Inflammatory macrophage (primary cell): ENCODE measurements around the gene LAMP2.
"Not testable (repeated sequence)": the region's sequence is repeated elsewhere in the genome, so short reads cannot be mapped to it uniquely, and the experiment has no call there.

Experiments used
- DNase-seq, 2 donors: peaks; one replicate each; pipeline ENCODE4 v3.0.0-alpha.2; 2020 to 2022
- total RNA-seq, 18 experiments: gene quantifications; one replicate each; lab custom pipeline; 2026; ENCODE audit warnings: mixed read lengths in 6 of 18, inconsistent platforms in 2 of 18; lab: John Stamatoyannopoulos, UW

LAMP2 gene
- total RNA-seq = 338 to 696 (median 503) reads per million in 18 experiments

DNA sequence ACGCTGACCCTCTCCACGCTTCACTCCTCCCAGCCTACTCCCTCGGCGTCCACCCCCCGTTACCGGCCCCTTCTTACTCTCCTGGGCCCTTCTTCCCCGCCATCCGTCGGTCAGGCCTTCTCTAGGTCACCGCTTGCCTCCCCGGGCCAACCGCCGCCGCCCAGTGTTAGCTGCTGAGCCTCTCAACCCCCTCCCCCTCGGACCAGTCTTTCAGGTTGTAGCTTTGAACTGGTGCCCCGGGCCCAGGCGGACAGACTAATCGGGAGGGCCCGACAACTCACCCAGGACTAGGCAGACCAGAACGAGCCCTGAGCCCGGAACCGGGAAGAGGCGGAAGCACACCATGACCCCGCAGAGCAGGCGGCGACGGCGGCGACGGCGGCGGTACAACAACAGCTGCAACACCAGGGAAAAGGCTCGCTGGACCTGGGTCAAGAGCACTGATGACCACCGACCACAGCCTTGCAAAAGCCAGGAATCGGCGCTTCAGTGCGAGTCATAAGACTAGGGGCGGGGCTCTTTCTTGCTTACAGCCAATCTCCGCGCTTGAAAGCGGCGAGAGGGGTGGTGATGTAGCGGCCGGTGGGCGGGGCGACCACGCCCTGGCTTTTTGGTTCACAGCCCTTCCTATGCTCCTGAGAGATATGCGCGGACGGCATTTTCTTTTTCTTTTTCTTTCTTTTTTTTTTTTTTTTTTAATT is at the start of gene LAMP2:
Gene LAMP2, minus strand, starts transcription at position 472 of the 701 bp plus-strand sequence. Its CDS starts 127 bp downstream, at position 345.
- DNase-seq = peak; percentile 88 to 90

DNA sequence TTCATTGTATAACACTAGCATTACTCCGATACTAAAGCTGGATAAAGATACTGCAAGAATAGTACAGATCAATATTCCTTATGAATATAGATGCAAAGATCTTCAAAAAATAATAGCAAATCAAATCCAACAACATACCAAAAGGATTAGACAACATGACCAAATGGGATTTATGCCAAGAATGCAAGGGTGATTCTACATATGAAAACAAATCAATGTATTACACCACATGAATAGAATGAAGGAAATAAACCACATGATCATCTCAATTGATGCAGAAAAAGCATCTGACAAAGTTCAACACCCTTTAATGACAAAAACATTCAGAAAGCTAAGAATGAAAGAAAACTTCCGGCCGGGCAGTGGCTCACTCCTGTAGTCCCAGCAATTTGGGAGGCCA is 48.8 kb upstream of the LAMP2 start:
- DNase-seq = no peak

DNA sequence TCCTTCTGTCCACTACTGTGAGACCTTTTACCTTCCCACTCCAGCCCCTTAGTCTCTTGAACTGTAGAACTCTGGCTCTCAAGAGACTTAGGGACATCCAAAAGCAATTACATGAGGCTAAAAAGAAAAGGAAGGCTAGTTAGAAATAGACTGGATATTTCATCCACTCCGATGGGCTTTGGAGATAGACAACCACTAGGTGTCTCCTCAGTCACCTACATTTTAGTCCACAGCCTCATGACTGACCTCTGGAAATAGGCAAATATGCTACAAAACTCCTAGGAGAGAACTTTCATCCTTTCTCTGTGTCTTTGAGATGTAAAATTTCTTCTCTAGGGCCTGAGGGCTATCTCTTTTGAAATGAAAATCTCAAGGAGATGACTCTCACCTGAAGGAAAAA is 45.1 kb upstream of the LAMP2 start:
- no peak for DNase-seq

DNA sequence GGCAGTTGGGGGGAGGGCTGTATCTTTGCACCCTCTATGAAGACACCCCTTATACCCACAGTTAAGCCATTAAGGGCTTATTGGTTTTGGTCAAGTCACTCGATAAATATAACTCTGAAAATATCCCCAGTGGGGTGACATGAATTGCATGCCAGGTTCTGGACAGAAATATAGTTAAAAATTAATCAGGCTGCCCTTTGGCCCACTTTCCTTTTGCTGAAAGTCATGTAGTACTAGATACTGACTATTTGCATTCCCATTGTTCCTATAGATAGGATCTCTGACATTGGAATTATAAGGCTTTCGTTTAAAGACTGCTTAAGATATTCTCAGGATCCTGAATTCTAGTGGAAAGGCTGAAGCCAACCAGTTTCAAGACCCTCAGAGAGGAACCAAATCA is 43.5 kb upstream of the LAMP2 start:
- no peak for DNase-seq

DNA sequence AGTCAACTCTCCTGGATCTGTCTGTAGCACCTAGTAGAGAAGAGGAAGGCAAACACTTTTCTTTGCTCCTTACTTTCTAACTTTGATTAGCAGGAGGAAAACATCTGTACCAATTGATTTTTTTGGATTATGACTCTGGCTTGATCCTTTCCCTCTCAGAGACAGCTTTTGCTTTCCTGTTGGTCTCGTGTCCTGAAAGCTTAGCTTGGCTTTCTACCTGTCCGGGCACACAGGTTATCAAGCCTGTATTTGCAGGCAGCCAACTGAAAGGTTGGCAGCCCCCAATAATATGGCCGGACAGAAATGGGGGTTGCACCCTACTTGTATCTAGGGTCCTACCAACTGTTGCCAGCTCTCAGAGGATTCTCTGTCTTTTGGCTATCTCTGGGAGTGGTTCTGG is 43.1 kb upstream of the LAMP2 start:
- DNase-seq = no peak

DNA sequence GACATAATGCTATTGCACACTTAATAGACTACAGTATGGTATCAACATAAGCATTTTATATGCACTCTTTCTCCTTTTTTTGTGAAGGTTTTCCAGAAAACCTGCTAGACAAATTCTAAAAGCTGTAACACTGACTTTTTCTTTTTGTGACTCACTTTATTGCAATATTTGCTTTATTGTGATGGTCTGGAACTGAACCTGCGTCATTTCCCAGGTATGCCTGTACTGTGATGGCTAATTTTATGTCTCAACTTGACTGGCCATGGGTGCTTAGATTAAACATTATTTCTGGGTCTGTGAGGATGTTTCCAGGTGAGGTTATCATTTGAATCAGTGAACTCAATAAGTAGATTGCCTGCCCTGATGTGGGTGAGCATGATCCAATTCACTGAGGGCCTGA is 35.5 kb upstream of the LAMP2 start:
- DNase-seq = no peak

DNA sequence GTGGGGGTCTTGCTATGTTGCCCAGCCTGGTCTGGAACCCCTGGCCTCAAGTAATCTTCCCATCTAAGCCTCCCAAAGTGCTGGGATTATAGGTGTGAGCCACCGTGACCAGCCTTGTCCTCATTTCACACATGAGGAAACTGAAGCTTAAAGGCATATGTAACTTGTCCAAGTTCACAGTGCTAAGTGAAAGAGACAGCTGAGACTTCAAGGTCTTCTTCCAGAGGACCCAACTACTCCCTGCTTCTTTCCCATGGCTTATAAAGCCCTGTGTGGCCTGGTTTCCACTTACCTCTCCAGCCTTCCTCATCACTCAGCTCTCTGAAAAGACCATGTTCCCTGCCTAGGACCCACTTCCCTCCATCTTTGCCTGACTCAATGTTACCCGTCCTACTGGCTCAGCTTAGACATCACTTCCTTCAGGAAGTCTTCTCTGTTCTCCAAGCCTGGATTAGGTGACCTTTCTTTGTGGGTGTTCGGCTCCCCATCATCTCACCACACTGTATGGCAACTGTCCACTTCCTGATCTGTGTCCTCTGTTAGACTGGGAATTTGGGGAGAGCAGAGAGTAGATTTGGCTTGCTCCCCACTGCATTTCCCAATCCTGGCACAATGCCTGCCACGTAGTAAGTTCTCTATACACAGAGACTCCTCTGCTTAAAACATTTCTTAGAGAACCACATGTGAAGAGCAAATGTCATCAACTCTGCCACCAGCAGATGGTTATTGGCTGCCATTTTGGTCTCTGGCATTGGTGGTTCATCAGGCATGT is 30.4 kb upstream of the LAMP2 start:
- no peak for DNase-seq

DNA sequence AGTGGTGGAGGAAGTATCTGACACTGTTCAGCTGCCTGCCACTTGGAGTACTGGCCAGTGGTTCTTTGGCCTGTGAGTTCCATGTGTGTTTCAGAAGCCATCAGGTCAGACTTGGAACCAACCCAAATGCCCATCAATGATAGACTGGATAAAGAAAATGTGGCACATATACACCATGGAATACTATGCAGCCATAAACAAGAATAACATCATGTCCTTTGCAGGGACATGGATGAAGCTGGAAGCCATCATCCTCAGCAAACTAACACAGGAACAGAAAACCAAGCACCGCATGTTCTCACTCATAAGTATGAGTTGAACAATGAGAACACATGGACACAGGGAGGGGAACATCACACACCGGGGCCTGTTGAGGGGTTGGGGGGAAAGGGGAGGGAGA is 21.0 kb upstream of the LAMP2 start:
- DNase-seq = not testable (repeated sequence)

DNA sequence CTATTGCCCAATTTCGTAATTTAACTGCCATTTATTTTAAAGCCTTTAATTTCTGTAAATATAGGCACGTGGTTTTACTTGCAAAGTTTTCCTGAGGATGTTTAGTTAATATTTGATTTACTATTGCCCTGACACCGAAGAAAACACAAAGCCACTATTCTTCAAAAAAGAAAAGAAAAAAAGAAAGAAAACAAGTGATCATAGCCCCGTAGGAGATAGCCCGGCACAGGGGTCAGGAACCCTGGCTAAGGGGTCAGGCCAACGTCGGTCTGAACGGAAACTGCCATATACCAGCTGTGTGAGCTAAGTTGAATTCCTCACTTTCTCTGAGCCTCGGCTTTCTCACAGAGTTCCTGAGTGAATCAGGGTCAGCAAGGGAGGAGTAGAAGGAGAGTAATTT is 17.7 kb upstream of the LAMP2 start:
- DNase-seq = no peak

DNA sequence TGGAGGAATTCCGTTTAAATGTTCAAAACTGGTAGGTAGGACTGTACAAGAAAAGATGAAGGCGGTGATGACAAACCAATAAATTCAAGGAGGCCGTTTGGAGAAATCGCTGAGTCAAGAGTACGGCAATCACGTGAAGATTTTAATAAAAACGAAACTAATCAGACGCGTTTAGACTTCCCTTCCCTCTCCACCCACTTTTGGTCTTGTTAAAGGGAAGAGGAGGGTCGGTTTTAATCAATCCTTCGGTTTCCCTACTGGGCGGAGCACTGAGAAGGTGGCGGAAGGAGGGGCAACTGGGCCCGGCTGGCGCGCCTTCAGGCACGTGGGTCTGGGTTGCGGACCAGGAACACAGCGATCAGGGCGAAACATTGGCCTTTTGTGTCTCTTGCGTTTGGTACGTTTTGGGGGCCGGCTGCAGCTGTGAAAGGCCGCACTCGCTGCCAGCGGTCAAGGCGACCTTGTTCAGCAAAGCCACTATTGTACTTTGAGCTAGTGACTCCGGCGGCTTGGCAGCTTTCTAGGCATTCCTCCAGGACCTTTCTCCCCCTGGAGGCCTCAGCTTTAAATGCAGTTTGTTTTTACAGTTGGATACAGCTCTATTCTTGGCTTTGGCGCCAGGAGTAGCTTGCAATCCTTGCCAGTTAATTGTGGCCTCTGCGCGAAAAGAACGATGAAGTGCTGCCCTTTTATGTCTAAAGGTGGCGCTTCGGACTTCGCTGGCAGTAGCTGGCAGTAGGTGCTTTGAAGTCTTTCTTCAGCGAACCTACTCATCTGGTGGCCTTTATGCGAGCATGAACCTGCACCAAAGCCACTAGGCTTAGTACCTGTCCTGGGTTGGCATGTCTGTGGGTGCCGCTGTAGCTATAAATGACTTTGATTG is 16.8 kb upstream of the LAMP2 start:
- peak; percentile 85 to 88 for DNase-seq

DNA sequence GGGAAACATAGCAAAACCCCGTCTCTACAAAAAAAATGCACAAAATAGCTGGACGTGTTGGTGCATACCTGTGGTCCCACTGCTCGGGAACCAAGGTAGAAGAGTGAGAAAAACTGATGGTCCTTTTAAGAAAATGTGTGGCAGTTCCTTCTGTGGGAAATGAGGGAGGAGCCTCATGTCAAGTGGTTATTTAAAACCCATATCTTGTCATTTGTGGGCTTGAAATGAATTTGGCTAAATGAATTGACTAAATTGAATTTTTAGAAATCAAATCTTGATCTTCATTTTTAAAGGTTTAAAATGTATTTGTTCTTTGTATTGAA is 16.2 kb upstream of the LAMP2 start:
- no peak for DNase-seq

DNA sequence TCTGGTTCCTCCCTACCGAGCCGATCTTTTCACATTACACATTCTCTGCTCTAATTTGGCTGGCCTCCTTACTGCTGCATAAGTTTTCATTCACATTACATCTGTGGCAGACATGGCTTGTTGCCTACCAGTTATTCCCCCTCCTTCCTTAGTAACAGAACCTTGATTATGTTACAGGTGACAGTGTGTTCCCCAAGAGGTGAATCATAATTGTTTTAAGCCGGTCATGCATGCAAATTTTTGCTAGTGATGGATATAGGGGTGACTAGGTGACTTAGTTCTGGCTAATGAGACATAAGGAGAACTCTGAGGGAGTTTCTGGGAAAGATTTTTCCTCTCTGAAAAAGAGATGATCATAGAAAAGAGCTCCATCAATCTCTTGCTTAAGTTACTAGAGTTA is 8.4 kb upstream of the LAMP2 start:
- no peak for DNase-seq

DNA sequence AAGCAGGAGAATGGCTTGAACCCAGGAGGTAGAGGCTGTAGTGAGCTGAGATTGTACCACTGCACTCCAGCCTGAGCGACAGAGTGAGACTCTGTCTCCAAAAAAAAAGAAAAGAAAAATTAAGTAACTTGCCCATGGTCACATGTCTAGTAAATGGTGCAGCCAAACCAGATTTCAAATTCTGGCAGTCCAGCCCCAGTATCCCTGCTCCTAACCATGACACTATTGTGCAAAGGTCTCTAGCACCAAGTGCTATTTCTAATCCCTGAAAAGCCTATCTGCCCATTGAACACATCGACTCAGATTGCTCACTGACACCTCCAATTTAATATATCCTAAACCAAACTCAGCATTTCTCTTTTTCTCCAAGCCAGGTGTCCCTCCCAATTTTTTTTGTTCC is 7.6 kb upstream of the LAMP2 start:
- DNase-seq = no peak

DNA sequence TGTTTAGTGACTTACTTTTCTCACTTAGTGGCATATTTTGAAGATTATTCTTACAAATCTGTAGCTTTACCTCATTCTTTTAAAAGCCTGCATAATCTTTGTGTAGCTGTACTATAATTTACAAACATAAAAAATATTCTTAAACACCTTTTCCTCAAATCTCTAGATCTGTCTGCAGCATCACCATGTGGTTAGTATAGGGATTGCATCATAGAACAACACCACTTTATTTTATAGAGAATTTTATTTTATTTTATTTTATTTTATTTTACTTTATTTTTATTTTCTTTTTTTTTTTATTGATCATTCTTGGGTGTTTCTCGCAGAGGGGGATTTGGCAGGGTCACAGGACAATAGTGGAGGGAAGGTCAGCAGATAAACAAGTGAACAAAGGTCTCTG is 6.4 kb upstream of the LAMP2 start:
- DNase-seq = not testable (repeated sequence)

DNA sequence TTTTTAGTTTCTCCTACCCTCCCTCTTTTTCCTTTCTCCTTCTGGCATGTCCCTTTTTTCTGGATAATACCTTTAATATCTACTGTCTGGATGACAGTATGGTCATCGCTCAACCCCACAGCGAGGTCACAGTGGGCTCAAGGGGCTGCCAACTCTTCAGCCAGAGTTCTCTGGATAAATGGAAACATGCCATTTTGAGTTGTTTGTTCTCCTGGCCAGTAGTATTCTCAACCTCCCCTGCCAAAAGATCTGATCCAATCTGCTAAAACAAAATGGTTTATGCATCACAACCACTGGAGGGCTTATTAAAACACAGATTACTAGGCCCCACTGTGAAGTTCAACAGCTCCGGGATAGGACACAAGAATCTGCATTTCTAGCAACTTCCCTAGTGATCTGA is 5.0 kb upstream of the LAMP2 start:
- DNase-seq = no peak

DNA sequence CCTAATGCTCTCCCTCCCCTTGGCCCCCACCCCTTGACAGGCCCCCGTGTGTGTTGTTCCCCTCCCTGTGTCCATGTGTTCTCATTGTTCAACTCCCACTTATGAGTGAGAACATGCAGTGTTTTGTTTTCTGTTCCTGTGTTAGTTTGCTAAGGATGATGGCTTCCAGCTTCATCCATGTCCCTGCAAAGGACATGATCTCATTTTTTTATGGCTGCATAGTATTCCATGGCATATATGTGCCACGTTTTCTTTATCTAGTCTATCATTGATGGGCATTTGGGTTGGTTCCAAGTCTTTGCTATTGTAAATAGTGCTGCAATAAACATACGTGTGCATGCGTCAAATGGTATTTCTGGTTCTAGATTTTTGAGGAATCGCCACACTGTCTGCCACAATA is 561 bp upstream of the LAMP2 start:
- DNase-seq = not testable (repeated sequence)

DNA sequence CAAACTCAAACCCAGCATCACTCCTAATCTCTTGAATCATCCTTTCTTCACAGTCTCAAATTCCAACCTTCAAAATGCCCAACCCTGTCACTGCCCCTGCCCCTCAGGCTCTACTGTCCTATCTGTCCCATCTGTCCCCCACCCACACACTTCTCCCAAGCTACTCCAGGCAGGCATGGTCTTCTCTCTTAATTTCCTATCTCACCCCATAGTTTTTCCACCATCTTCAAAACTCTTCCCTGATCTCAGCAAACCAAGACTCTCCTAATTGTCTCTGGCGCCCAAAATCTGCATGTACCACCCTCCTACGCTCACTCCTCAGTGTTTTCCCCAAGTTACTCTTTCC is 644 bp downstream of the LAMP2 start:
- DNase-seq = no peak

DNA sequence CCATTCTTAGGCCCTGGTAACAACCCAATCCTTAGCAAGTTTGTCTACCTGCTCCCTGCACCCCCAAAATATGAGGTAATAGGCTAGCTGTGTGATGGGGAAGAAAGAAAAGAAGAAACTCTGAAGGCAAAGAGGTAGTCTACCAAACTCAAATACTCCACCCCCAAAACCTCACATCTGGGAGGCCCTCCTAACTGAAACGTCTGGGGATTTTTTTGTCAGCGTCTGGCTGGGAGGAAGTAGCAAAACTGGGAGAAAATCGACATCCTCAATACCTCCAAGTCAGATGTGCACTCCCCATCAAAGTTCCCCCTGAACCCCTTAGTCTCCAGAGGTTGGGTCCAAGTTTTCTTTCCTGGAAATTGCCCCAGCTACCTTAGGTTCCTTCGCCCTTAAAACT is 1.0 kb downstream of the LAMP2 start:
- peak in 1 of 2 donors; percentile 9 for DNase-seq

DNA sequence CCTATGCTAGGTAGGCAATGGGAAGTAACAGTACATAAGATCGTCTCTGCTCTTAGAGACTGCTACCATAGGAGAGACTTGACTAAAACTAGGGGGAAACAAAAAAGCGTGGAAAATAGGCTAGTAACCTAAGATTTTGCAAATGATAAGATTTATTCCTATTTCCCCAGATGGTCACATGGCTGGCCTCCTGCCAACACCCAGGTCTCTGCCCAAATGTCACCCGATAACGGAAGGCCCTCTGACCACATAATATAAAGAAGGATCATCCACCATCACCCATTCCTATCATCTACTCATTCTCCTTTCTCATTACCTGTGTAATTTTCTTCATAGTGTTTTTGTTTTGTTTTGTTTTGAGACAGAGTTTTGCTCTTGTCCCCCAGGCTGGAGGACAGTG is 4.7 kb downstream of the LAMP2 start:
- peak in 1 of 2 donors; percentile 13 for DNase-seq

DNA sequence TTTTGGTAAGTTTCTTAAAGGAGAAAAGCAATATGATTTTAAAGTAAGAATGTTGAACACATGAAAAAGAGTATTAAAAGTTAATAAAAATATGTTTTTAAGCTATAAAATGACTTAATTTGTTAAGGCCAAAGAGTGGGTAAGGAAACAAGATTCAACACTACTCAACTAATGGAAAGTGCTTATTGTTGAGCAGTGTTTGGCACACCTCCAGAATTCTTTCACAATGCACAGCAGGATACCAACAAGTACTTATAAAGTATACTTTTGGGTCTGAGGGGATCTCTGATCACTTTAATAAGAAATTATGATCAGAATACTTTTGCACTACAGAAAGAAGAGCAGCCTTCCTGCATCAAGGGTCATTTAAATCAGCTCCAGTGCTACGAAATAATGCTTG is 5.9 kb downstream of the LAMP2 start:
- peak; percentile 24 to 45 for DNase-seq

DNA sequence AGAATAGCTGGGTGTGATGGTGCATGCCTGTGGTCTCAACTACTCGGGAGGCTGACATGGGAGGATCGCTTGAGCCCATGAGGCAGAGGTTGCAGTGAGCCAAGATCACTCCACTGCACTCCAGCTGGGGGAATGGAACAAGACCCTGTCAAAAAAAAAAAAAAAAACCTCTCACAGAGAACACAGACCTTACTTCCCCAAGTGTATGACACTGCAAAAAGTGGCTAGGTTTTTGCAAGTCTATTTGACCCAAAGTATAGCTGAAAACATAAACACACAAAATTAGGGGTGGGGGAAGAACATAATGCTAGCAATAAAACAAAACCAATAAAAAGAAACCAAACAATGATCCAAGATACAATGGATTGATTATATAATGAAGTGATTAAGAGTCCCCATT is 6.7 kb downstream of the LAMP2 start:
- DNase-seq = peak in 1 of 2 donors; percentile 16

DNA sequence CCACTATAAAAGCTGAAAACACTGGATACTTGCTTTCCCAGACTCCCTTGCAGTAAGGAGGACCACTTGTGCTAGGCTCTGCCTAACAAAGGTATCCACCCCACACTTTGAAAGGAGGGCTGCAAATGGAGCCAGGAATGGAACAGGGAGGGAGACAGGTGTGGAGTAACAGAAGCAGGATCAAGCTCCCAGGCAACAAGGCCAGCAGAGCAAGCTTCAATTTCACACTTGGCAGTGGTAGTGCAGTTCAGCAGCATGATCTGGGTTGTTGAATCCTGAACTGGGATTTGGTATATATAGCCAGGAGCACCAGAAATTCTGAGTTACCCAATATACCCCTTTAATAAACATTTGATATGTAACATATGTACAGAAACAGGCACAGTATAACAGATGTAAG is 9.8 kb downstream of the LAMP2 start:
- DNase-seq = no peak

DNA sequence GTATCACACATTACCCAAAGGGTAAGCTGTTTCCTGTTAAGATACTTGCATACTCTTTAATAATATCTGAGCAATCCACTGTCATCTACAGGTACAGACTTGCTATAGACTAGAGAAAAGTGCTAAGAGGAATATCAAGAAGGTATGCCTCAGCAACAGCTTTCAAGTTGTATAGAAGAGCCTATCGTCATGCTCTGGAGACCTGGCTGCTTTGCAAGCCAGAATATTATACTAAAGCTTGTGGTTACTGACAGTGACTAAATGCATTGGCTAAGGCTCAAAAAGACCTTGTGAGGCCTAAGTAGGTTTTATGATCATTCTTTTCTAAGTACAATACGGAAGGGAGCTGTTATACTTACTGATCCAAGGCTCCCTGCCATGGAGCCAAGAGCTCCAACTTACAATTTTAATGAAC is 11.3 kb downstream of the LAMP2 start:
- peak; percentile 24 to 49 for DNase-seq
